ENCODE measurements around the gene PLEKHA4.

DNA sequence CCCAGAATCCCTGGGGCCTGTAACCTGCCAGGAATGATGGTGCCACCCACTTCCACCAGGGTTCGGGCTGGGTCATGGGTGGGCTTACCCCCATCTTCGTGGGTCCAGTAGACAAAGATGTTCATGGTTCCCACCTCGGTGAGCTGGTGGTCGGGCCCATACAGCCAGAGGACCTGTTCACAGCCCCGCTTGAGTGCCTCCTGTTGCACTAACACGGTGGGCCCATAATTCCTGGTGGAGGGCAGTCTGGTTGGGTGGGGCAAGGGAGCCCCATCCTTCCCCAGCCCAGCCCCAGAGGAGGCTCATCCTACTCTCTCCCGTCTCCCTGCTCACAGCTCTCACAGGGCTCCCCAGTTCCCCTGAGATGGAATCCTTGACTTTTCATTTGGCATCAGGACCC lies 71.3 kb downstream of the PLEKHA4 start:
- TF ChIP-seq, protein P1, sequence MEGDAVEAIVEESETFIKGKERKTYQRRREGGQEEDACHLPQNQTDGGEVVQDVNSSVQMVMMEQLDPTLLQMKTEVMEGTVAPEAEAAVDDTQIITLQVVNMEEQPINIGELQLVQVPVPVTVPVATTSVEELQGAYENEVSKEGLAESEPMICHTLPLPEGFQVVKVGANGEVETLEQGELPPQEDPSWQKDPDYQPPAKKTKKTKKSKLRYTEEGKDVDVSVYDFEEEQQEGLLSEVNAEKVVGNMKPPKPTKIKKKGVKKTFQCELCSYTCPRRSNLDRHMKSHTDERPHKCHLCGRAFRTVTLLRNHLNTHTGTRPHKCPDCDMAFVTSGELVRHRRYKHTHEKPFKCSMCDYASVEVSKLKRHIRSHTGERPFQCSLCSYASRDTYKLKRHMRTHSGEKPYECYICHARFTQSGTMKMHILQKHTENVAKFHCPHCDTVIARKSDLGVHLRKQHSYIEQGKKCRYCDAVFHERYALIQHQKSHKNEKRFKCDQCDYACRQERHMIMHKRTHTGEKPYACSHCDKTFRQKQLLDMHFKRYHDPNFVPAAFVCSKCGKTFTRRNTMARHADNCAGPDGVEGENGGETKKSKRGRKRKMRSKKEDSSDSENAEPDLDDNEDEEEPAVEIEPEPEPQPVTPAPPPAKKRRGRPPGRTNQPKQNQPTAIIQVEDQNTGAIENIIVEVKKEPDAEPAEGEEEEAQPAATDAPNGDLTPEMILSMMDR (IDR thresholded peaks at IDR 0.05) = no peak
- TF ChIP-seq EZH2 (IDR thresholded peaks at IDR 0.05; ENCODE audit: borderline replicate concordance, insufficient read depth, low read depth, low read length, poor library complexity, severe bottlenecking) = no peak
